Occipital lobe (tissue), 3 donors: ENCODE results near the gene KCNK6. TPM values are rescaled to one million over a fixed set of nuclear protein-coding genes. Genes with fewer than 3 reads are reported as not detected.
"Not testable (repeated sequence)": the region's sequence is repeated elsewhere in the genome, so short reads cannot be mapped to it uniquely, and the experiment has no call there.

Experiments used
- DNase-seq: peaks from one replicate; lab custom pipeline; 2025; lab: John Stamatoyannopoulos, UW
- small RNA-seq: library from RNA; depleted of rRNA; stranded (forward); fragments of <200 nt; gene quantifications from one replicate; pipeline ENCODE3, GENCODE V24; 2014
- total RNA-seq: library from RNA; depleted of rRNA; stranded (reverse); fragments of >200 nt; gene quantifications from one replicate; pipeline ENCODE4 v1.2.3, GENCODE V29; 2014

The KCNK6 gene
- total RNA-seq, 1 donor from 2014 or later = 0.31 TPM

DNA sequence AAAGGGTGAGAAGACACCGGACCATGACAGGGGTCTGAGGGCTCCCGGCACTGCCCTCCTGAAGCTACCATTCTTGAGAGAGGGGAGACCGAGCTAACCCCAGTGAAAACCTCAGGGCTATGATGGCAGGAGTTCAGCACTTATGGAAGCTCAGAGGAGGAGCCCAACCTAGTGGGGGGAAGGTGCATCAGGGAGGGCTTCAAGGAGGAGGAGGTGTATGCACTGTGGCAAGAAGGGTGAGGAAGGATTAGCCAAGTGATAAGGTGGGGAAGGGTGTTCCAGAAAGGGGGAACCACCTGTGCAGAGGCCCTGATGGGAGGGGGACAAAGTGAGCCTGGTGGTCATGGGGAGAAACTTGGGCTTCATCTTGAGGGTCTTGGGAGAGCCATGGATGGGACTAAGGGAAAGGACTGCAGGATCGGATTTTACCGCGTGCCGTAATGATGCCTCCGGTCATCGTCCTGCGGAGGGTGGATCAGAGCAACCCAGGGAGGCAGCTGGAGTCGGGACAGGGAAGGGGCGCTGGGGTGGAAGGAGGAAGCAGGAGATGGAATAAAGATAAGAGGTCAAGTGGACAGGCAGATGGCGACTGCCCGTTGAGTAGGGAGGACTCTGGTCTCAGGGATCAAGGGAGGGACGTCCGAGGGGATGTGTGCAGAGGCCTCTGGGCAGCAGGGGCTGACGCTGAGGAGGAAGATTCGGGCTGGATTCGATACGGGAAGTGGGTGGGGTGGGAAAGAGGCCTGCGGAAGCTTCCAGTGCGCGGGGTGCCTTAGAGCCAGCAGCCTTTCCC, 41.4 kb downstream of the KCNK6 start:
- no peak for DNase-seq

DNA sequence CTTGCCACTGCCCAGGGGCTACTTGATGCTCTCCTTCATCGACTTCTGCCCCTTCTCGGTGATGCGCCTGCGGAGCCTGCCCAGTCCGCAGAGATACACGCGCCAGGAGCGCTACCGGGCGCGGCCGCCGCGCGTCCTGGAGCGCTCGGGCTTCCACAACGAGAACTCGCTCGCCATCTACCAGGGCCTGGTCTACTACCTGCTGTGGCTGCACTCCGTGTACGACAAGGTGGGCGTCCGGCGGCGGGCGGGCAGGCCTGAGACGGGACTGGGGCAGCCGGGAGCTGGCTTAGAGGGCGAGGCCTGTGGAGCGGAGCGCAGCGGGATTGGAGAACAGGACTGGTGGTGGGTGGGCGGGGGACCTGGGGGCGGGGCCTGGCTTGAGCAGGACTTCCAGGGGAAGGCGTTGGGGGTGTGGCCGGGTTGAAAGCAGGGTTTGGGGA, 42.0 kb downstream of the KCNK6 start:
- peak; percentile 54 for DNase-seq

DNA sequence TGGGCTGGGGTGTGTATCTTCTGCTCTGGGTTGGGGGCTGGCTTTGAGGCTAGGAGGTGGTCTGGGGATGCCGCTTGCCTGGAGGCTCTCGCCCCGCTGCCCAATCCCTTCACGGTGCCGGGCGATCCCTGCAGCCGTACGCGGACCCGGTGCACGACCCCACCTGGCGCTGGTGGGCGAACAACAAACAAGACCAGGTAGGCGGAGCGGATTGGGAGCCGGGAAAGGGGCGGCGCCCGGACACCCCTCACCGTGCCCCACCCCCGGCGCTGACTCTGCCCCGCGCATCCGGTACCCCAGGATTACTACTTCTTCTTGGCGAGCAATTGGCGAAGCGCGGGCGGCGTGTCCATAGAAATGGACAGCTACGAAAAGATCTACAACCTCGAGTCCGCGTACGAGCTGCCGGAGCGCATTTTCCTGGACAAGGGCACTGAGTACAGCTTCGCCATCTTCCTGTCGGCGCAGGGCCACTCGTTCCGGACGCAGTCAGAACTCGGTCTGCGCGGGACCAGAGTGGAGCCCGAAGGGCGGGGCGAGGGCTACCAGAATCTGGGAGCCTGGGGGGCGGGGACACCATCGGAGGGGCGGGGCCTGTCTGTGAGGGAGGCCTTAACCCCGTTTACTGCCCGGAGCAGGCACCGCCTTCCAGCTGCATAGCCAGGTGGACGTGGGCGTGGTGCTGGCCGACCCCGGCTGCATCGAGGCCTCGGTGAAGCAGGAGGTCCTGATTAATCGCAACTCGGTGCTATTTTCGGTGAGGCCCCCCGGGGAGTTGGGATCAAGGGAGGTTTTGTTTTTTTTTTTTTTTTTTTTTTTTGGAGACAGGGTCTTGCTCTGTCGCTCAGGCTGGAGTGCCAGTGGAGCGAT, 42.7 kb downstream of the KCNK6 start:
- DNase-seq = no peak

DNA sequence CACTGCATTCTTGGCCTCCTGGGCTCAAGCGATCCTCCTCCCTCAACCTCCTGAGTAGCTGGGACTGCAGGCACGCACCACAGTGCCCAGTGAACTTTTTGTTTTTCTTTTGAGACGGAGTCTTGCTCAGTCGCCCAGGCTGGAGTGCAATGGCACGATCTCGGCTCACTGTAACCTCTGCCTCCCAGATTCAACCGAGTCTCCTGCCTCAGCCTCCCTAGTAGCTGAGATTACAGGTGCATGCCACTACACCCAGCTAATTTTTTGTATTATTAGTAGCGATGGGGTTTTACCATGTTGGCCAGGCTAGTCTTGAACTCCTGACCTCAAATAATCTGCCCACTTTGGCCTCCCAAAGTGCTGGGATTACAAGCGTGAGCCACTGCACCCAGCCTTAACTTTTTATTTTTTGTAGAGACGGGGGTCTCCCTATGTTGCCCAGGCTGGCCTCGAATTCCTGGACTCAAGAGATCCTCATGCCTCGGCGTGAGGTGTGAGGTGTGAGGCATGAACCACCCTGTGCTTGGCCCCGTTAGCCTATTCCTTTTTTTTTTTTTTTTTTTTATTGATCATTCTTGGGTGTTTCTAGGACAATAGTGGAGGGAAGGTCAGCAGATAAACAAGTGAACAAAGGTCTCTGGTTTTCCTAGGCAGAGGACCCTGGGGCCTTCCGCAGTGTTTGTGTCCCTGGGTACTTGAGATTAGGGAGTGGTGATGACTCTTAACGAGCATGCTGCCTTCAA, 43.5 kb downstream of the KCNK6 start:
- DNase-seq = not testable (repeated sequence)

DNA sequence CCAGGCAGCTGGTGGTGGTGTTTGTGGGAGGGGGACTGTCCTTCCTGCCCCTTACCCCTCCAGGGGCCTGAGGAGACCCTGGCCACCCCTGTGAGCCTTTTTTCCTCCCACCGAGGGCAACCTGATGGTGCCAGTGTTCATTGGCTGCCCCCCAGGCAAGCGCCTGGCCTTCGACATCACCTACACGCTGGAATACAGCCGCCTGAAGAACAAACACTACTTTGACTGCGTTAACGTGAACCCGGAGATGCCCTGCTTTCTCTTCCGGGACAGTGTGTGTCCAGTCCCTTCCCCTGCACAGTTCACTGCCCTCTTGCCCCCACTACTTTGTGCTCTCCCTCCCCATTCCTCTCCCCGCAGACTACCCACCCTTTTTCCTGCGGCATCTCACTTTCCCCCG, 47.4 kb downstream of the KCNK6 start:
- DNase-seq = no peak

DNA sequence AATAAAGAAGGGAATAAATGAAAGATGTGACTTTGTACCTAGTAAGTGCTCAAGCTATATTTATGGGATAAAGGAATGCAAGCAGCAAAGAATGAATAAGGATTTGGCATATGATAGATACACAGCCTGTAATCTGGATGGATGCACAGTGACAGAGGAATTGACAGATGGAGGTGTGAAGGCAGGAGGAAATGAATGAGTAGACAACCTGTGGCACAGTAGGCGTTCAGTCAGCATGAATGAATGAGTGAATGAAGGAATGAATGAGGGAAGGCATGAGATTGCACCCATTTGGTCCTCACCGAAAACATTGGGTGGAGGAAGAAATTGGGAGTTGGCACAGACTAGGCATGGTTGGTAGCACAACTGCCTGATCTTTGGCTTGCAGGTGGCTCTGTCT, 49.9 kb downstream of the KCNK6 start:
- DNase-seq = no peak

DNA sequence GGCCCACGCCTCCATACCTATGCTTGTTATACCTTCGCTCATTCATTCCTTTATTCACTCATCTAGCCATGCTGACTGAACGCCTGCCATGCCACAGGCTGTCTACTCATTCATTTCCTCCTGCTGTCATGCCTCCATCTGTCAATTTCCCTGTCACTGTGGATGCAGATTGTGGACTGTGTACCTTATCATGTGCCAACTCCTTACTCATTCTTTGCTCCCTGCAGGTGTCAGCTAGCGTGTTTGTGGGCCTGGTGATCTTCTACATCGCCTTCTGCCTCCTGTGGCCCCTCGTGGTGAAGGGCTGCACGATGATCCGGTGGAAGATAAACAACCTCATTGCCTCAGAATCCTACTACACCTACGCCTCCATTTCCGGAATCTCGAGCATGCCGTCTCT, 50.7 kb downstream of the KCNK6 start:
- no peak for DNase-seq

DNA sequence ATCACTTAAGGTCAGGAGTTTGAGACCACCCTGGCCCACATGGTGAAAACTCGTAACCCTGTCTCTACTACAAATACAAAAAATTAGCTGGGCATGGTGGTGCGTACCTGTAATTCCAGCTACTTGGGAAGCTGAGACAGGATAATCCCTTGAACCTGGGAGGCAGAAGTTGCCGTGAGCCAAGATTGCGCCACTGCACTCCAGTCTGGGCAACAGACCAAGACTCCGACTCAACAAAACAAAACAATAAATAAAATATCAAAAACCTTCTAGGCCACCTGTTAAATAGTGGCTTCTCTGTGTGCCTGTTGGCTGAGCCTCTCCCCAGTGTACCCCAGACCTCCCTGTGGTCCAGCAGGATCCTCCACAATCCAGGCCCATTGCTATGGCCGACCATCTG, 51.4 kb downstream of the KCNK6 start:
- DNase-seq = no peak

DNA sequence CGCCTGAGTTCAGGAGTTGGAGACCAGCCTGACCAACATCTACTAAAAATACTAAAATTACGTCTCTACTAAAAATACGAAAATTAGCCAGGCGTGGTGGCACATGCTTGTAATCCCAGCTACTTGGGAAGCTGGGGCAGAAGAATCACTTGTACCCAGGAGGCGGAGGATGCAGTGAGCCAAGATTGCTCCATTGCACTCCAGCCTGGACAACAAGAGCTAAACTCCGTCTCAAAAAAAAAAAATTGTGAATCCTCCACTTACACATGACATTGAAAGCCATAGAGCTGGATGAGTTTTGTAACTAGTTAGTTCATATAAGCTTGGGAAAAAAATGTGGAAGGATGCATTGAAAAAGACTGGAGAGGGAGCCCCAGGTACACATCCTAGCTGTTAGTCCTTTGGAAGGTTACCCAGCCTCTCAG, 54.3 kb downstream of the KCNK6 start:
- DNase-seq = no peak

DNA sequence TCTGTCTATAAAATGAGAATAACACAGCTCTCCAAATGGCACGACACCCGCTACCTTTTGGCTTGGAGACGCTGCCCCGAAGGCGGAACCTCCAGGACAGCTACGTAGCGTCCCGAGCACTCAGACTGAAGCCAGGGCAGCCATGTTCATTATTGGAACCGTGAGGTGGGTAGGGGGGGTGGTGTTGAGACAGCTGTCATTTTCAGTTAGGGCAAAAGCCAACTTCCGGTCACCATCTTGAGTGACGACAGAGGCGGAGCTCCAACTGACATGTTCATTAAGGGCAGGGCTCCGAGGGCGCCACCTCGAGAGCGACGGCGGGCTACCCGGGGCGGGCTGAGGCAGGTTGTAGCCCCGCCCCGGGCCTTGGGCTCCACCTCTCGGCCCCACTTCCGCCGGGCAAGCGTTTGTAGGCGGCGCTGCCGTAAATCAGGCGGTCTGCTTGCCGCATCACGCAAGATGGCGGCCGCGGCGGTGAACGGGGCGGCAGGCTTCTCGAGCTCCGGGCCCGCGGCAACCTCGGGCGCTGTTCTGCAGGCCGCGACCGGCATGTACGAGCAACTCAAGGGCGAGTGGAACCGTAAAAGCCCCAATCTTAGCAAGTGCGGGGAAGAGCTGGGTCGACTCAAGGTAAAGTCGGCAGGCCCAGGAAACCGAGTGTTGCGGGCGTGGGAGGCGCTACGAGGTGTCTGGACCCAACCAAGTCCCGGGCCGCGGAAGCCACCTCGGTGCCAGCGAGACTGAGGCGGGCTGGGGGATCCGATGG, 54.9 kb downstream of the KCNK6 start, which contains the start of gene PSMD8:
PSMD8 (plus strand) TSS at position 240 of the 766 bp plus-strand sequence; CDS start at position 271, 31 bp downstream.
- peak; percentile 99 for DNase-seq

DNA sequence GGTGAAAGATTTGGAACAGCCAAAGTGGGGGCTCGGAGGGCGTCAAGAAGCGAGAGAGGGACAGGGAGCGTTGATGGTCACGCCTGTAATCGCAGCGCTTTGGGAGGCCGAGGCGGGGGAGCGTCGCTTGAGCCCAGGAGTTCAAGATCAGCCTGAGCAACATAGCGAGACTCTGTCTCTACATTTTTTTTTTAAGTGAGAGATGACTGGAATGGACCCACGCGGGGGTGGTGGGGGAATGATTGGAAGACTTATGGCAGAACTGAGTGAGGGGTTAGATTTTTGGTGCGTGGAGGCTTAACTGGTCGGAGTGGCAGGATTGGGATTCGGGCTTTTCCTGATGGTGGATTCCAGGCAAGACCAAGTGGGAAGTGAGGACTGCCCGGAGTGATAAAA, 55.5 kb downstream of the KCNK6 start:
- no peak for DNase-seq

DNA sequence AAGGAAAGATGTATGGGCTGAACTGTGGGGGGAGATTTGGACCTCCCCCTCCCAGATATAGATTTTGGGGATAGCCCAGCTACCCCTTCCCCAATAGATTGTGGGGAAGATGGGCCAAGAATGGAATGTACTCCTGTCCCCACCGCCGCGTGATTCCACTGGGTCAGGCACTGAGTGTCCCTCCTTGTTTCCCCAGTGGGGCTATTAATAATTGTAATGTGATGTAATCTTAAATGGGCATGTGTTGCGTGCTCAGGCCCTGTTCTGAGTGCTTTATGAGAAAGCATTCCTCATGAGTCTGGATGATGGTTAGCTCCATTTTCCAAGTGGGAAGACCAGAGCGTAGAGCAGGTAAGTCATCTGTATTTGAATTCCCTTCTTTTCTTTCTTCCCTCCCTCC, 56.1 kb downstream of the KCNK6 start:
- DNase-seq = no peak

DNA sequence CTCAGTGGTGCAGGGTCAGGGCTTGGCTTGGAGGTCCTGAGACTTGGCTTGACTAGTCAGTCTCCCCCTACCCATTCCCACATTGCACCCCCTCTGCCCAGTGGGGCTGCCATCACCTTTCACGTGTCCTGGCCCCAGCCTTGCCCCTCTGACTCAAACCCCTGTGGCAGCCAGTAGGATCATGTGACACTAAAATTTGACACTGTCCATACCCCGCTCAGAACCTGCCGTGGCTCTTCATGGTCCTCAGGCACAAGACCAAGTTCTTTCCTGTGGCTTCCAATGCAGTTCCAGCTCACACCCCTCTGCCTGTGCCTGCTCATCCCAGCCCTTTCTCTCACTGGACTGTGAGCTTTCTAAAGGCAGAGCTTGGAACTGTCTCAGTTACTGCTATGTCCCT, 56.9 kb downstream of the KCNK6 start:
- no peak for DNase-seq

DNA sequence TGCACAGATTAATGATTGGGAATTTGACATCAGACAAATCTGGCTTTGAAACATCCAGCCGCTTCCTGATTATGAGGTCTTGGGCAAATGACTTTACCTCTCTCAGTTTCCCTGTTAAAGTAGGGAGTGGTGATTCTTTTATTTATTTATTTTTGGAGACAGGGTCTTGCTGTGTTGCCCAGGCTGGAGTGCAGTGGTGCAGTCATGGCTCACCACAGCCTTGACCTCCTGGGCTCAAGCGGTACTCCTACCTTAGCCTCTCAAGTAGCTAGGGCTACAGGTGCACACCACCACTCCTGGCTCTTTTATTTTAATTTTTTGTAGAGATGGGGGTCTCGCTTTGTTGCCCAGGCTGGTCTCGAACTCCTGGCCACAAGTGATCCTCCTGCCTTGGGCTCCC, 57.4 kb downstream of the KCNK6 start:
- DNase-seq = no peak

DNA sequence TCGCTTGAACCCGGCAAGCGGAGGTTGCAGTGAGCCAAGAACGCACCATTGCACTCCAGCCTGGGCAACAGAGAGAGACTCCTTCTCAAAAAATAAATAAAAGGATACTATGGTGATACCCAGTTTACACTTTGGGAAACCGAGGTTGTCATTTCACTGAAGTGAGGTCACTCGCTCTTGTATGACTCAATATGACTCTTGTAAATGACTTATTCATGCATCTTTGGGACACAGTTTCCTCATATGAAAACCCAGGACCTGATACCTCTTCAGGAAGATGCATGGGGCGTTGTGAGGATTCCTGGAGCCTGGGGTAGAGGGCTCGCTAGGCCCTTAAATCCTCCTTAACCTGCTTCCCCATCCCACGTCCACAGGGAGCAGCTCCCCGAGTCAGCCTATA, 59.2 kb downstream of the KCNK6 start:
- no peak for DNase-seq

DNA sequence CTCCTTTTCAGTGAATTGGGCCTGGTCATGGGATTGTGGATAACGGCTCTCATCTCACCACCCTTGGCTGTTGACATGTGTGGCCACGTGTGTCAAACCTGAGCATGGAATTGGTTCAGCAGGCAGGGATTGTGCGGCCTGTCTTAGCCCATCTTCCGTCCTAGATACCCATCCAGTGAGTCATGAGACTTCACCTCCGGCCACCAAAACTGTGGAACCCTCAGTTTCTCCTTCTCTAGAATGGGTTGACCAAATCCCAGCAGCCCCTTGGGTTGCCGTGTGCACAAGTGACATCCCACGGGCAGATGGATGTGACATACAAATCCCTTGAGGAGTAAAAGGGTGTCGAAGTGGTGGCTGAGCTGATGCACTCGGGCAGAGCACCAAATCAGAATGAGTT, 61.5 kb downstream of the KCNK6 start:
- DNase-seq = no peak

Small RNA genes within 50 kb of the gene (small RNA-seq; reads per million reads assigned to genes)
- gene RF00019 = not detected

Other genes with a start within 250 kb of the KCNK6 start
- 37.4 TPM for gene DPF1, start 95.6 kb upstream of the KCNK6 start, total RNA-seq
- 0.78 TPM for gene PPP1R14A, start 63.5 kb upstream of the KCNK6 start, total RNA-seq
- gene SPINT2, start 55.3 kb upstream of the KCNK6 start, total RNA-seq = 73.9 TPM
- gene C19orf33, start 15.6 kb upstream of the KCNK6 start, total RNA-seq = not detected
- gene YIF1B, start 3.9 kb upstream of the KCNK6 start, total RNA-seq = 41.8 TPM
- gene CATSPERG, start 16.0 kb downstream of the KCNK6 start, total RNA-seq = 10.5 TPM
- 102 TPM for gene PSMD8, start 54.7 kb downstream of the KCNK6 start, total RNA-seq
- gene GGN, start 68.2 kb downstream of the KCNK6 start, total RNA-seq = 0.62 TPM
- 1.4 TPM for gene SPRED3, start 68.9 kb downstream of the KCNK6 start, total RNA-seq
- gene FAM98C, start 83.2 kb downstream of the KCNK6 start, total RNA-seq = 8.0 TPM
- 0.16 TPM for gene RASGRP4, start 106.4 kb downstream of the KCNK6 start, total RNA-seq
- gene RYR1, start 113.8 kb downstream of the KCNK6 start, total RNA-seq = 4.5 TPM